Activated CD8-positive, alpha-beta T cell treated with anti-CD3 and anti-CD28 coated beads, Interleukin-2, amount 10 ng/mL, durations not matched to agents 7 days and 5 days (primary cell): ENCODE results near the gene SLC2A9. TPM values are rescaled to one million over a fixed set of nuclear protein-coding genes. Genes with fewer than 3 reads are reported as not detected.
"Not testable (repeated sequence)": the region's sequence is repeated elsewhere in the genome, so short reads cannot be mapped to it uniquely, and the experiment has no call there.

Experiments
- ATAC-seq: fragments of 150-1000 bp; cut with Tn5 transposase; one replicate; pipeline ENCODE4 v1.10.0; 2021; ENCODE audit warnings: moderate library complexity
- CTCF ChIA-PET: fragments of 350-600 bp; sonication (Branson Sonifier 250); formaldehyde crosslinking; loops from one replicate; lab custom pipeline; 2021; ENCODE audit warnings: antibody characterized with exemption; lab: Charles Lee
- POLR2A ChIA-PET: fragments of 350-600 bp; sonication (Branson Sonifier 250); formaldehyde crosslinking; loops from one replicate; lab custom pipeline; 2021; ENCODE audit warnings: antibody characterized with exemption; lab: Charles Lee
- DNase-seq: peaks from one replicate; pipeline ENCODE4 v3.0.0-alpha.2; 2020
- H3K27ac Mint-ChIP-seq: one replicate; pipeline ENCODE4 v1.8.0; 2021; ENCODE audit warnings: mild to moderate bottlenecking, mixed read lengths
- H3K27me3 Mint-ChIP-seq: one replicate; pipeline ENCODE4 v1.8.0; 2021; ENCODE audit warnings: low read depth, mixed read lengths
- H3K36me3 Mint-ChIP-seq: one replicate; pipeline ENCODE4 v1.8.0; 2021; ENCODE audit warnings: low read depth, mixed read lengths
- H3K4me1 Mint-ChIP-seq: one replicate; pipeline ENCODE4 v1.8.0; 2021; ENCODE audit warnings: low read depth, mixed read lengths
- H3K4me3 Mint-ChIP-seq: one replicate; pipeline ENCODE4 v1.8.0; 2021; ENCODE audit warnings: mild to moderate bottlenecking, mixed read lengths
- H3K9me3 Mint-ChIP-seq: one replicate; pipeline ENCODE4 v1.8.0; 2022; ENCODE audit warnings: mixed read lengths; ENCODE audit not compliant: insufficient read depth
- total RNA-seq, 2 experiments: library from RNA; stranded (reverse); gene quantifications; one replicate each; pipeline ENCODE4 v1.2.3, GENCODE V29; 2021

SLC2A9 gene
- total RNA-seq, 2 experiments from 2014 or later, result 1.3 to 1.7 TPM

DNA sequence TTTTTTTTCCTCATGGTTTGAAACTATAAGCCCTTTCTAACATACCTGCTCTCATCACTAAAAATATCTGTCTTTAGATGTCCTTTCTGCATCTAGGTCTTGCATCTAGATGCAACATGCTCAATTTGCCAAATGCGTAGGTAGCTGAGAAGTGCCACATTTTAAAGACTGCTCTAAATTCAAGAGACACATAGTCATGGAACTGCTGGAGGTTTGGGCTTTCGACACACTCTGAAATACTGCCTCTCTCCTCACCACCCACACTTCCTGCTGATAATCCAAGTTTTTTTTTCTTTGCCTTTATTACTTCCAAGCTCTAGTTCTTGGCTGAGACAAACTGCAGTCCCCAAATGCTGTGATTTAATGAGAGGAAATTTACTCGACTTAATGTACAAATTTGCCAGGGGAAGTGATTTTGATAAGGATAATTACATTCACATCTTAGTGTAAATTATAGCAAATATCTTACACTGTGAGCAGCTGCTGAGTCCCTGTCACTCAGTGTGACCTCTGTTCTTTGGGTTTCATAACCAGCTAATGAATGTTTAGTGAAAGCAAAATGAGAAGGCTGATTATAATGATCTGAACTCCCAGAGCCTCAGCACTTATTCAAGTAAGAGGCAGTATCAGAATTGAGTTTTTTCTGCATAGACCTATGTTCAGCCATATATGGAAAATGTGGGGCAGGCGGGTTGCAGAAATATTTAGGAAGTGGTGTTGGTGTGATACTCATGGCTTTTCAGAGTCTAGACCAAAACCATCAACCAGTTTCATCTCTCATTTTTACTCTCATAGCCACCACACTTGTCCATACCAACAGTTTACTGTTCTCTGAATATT, 208.6 kb downstream of the SLC2A9 start:
- POLR2A ChIA-PET, result no interaction called here
- Mint-ChIP-seq H3K9me3 (no peaks in the 10 kb centered on the region), H3K4me1 (peaks cover 23% of the 10 kb centered on the region), H3K27me3 (peaks cover 55% of the 10 kb centered on the region), H3K27ac (no peak overlapping the region), H3K36me3 (peaks cover 2% of the 10 kb centered on the region), H3K4me3 (no peak overlapping the region)
- CTCF ChIA-PET, result no interaction called here
- DNase-seq (peak; percentile 48), ATAC-seq (peak; percentile 61)

DNA sequence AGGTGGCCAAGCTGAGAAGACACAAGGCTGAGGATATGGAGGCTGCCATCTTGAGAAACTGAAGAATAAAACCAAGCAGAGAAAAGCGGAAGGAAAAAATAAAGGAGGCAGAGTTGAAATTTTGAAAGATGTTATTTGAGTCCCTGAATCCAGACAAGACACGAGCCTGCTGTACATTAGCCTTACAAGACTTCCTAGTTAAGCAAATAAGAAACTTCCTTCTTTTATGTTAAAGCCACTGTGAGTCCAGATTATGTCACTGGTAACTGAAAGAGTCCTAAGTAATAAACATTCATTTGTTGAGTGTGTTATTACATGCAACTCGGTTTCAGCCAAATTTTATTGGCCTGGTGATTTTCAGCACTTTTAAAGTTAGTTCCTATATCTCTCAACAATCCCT, 209.5 kb downstream of the SLC2A9 start:
- ATAC-seq (no peak), DNase-seq (no peak)
- peaks cover 50% of the 10 kb centered on the region for H3K27me3 Mint-ChIP-seq
- H3K4me1 Mint-ChIP-seq, result peaks cover 23% of the 10 kb centered on the region
- H3K9me3 Mint-ChIP-seq, result no peaks in the 10 kb centered on the region
- POLR2A ChIA-PET, result no interaction called here
- H3K27ac Mint-ChIP-seq, result no peak overlapping the region
- H3K4me3 Mint-ChIP-seq, result no peak overlapping the region
- CTCF ChIA-PET, result no interaction called here
- peaks cover 2% of the 10 kb centered on the region for H3K36me3 Mint-ChIP-seq

DNA sequence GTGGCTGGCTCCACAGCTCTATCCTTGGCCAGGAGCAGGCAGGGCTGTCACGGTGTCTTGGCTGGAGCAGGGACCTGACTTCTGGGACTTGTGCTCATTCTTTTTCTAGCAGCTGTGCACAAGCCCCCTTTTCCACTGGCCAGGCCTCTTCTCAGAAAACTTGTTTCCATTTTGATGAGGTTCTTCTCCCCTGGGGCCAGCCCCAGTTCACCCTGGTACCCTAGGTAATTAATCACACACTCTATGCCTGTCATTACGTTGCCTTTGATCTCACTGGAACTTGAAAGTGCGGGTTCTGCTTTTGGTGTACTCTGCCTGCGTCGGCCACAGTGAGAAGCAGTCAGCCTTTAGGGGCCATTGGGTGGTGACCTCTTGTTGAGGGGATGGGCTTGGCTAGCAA, 213.2 kb downstream of the SLC2A9 start:
- DNase-seq, result no peak
- H3K36me3 Mint-ChIP-seq, result peaks cover 2% of the 10 kb centered on the region
- no peaks in the 10 kb centered on the region for H3K9me3 Mint-ChIP-seq
- ChIA-PET POLR2A (no interaction called here), CTCF (no interaction called here)
- peaks cover 55% of the 10 kb centered on the region for H3K27me3 Mint-ChIP-seq
- ATAC-seq, result no peak
- peaks cover 14% of the 10 kb centered on the region for H3K4me1 Mint-ChIP-seq
- no peak overlapping the region for H3K27ac Mint-ChIP-seq
- H3K4me3 Mint-ChIP-seq, result no peak overlapping the region

DNA sequence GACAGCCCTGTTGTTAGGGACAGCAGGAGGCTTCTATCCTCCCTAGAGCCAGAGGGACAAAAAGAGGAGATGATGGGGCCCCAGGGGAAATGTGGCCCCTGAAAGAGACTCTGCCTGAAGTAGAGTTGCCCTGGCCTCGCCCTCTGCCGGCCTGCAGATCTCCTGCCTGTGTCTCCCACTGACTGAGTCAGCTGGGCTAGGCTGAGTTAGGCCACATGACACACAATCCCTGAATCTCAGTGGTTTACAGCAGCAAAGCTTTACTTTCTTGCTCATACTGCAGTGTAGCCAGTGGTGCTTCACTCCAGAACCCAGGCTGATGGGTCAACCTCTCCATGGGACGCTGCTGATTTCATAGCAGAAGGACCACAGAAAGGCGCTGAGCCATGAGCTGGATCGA, 216.4 kb downstream of the SLC2A9 start:
- ChIA-PET CTCF (interaction anchor here (1.1 kb wide), 1 partner anchor 18 kb away, joined by 3 read pairs; no protein-coding TSS in a partner anchor), POLR2A (no interaction called here)
- H3K27me3 Mint-ChIP-seq, result peaks cover 51% of the 10 kb centered on the region
- no peaks in the 10 kb centered on the region for H3K36me3 Mint-ChIP-seq
- no peaks in the 10 kb centered on the region for H3K4me1 Mint-ChIP-seq
- ATAC-seq, result no peak
- no peaks in the 10 kb centered on the region for H3K9me3 Mint-ChIP-seq
- H3K27ac Mint-ChIP-seq, result no peak overlapping the region
- no peak for DNase-seq
- no peak overlapping the region for H3K4me3 Mint-ChIP-seq

DNA sequence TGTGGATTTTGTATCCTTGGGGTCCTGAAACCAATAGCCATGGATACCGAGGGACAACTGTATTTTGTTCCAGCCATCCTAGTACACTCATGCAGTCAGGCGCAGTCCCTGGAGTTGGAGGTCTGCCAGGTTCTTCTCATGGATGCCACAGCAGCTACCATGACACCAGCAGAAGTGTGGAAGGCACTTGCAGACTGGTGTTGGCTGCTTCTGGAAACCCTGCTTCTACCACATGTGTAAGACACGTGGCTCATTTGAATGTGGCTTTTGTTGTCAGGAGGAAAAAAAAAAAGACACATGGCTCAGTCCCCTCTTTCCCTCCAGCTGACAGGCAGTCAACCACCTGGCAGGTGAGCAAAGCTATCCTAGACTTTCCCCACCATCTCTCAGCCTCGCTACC, 220.4 kb downstream of the SLC2A9 start:
- Mint-ChIP-seq H3K4me1 (no peaks in the 10 kb centered on the region), H3K9me3 (no peaks in the 10 kb centered on the region), H3K27me3 (peaks cover 58% of the 10 kb centered on the region), H3K4me3 (no peak overlapping the region), H3K36me3 (no peaks in the 10 kb centered on the region), H3K27ac (no peak overlapping the region)
- ATAC-seq (no peak), DNase-seq (no peak)
- ChIA-PET POLR2A (no interaction called here), CTCF (no interaction called here)

DNA sequence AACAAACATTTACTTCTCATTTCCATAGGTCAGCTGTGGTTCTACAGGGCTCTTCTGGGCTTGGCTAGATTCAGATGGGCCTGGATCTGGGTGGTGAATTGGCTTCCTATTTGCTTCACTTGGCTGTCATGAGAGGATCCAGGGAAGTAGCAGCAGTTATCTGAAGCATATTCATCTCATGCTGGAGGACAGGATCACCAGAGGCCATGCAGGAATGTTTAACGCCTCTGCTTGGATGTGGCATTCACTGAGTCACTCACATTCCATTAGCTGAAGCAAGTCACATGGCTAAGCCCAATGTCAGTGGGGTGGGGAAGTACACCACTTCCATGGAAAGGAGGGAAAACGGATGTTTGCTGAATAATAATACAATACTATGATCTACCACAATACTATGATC, 224.7 kb downstream of the SLC2A9 start:
- H3K36me3 Mint-ChIP-seq, H3K27ac Mint-ChIP-seq, H3K4me3 Mint-ChIP-seq, ATAC-seq, CTCF ChIA-PET, H3K4me1 Mint-ChIP-seq, DNase-seq, H3K9me3 Mint-ChIP-seq, POLR2A ChIA-PET: not testable (repeated sequence)
- peaks cover 32% of the 10 kb centered on the region for H3K27me3 Mint-ChIP-seq

DNA sequence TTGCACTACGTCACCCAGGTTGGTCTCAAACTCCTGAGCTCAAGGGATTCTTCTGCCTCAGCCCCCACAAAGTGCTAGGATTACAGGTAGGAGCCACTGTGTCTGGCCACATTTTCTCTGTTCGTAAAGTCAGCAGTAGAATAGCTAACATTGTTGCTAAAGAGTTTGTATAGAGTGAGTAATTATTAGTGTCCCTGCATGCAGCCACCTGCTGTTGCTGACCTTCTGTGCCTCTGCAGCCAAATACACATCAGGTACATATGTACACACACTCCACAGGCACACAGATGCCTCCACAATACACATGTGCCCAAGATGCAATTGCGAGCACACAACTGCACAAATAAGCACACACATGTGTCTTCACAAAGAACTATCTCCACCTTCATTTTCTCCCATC, 228.9 kb downstream of the SLC2A9 start:
- no peak overlapping the region for H3K4me3 Mint-ChIP-seq
- no peaks in the 10 kb centered on the region for H3K9me3 Mint-ChIP-seq
- CTCF ChIA-PET, result no interaction called here
- H3K36me3 Mint-ChIP-seq, result no peaks in the 10 kb centered on the region
- DNase-seq, result no peak
- no peak for ATAC-seq
- no peak overlapping the region for H3K27ac Mint-ChIP-seq
- no peaks in the 10 kb centered on the region for H3K4me1 Mint-ChIP-seq
- H3K27me3 Mint-ChIP-seq, result peaks cover 31% of the 10 kb centered on the region
- POLR2A ChIA-PET, result no interaction called here

DNA sequence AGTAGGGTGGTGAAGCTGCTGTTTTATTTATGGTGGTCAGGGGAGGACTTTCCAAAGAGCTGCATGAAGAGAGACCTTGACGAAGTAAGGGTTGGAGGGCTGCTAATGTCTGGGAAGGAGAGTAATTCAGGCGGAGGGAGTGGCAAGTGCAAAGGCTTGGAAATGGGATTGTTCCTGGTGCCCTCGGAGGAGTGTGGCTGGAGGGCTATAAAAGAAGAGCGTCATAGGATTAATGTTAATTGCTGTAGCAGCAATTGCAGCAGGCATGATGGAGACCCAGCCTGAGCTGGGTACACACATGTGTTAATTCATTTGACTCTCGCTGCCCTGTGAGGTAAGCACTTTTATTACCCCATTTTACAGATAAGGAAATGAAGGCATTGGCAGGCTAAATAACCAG, 235.4 kb downstream of the SLC2A9 start:
- H3K27ac Mint-ChIP-seq, ATAC-seq, H3K36me3 Mint-ChIP-seq, POLR2A ChIA-PET, H3K4me3 Mint-ChIP-seq, DNase-seq, H3K4me1 Mint-ChIP-seq, H3K9me3 Mint-ChIP-seq: not testable (repeated sequence)
- H3K27me3 Mint-ChIP-seq, result peaks cover 62% of the 10 kb centered on the region
- CTCF ChIA-PET, result interaction anchor here (0.7 kb wide), 1 partner anchor 83 kb away, joined by 3 read pairs; no protein-coding TSS in a partner anchor

DNA sequence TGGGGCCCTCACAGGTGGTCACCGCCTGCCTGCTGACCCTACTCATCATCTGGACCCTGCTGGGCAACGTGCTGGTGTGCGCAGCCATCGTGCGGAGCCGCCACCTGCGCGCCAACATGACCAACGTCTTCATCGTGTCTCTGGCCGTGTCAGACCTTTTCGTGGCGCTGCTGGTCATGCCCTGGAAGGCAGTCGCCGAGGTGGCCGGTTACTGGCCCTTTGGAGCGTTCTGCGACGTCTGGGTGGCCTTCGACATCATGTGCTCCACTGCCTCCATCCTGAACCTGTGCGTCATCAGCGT, 239.2 kb downstream of the SLC2A9 start:
- no peaks in the 10 kb centered on the region for H3K4me1 Mint-ChIP-seq
- no peak overlapping the region for H3K27ac Mint-ChIP-seq
- ATAC-seq, result no peak
- POLR2A ChIA-PET, result no interaction called here
- no peaks in the 10 kb centered on the region for H3K36me3 Mint-ChIP-seq
- CTCF ChIA-PET, result no interaction called here
- no peak overlapping the region for H3K4me3 Mint-ChIP-seq
- H3K9me3 Mint-ChIP-seq, result no peaks in the 10 kb centered on the region
- no peak for DNase-seq
- peaks cover 64% of the 10 kb centered on the region for H3K27me3 Mint-ChIP-seq

DNA sequence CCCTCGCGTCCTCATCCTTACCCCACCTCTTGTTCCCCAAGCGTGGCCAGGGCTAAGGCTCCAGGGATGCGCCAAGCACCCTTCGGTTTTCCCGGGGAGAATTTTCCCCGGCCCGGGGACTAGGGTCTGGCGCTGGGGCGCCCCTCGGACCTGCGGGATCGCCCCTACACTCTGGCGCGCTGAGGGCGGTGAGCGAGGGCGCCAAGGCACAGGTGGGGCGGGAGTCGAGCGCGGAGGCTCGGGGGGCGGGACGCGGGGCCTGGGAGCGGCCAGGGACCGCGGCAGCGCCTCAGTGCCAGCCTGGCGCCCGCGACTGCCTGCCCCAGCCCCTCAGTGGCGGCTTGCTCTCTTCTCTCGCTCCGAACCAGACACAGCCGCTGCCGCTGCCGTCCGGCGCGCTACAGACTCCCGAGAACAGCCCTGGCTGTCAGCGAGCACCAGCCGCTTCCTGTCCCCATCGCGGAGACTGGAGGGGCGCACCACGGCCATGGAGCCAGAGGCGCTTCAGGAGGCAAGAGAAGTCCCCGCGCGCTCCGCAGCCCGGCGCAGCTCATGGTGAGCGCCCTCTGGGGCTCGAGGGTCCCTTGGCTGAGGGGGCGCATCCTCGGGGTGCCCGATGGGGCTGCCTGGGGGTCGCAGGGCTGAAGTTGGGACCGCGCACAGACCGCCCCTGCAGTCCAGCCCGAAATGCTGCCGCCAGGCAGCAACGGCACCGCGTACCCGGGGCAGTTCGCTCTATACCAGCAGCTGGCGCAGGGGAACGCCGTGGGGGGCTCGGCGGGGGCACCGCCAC, 239.8 kb downstream of the SLC2A9 start, which contains the start of gene DRD5:
Gene DRD5 (plus strand): TSS at position 292 of the 793 bp plus-strand sequence. CDS start 396 bp downstream, at position 688.
- H3K4me1 Mint-ChIP-seq, result no peaks in the 10 kb centered on the region
- no peaks in the 10 kb centered on the region for H3K36me3 Mint-ChIP-seq
- ChIA-PET CTCF (no interaction called here), POLR2A (no interaction called here)
- ATAC-seq (no peak), DNase-seq (no peak)
- H3K9me3 Mint-ChIP-seq, result no peaks in the 10 kb centered on the region
- H3K27me3 Mint-ChIP-seq, result peaks cover 60% of the 10 kb centered on the region
- no peak within 1 kb of the TSS for H3K27ac Mint-ChIP-seq
- H3K4me3 Mint-ChIP-seq, result no peak within 1 kb of the TSS
